Measurements from ENCODE around the gene MBP.
A peak's percentile ranks its signal among the peaks of the same experiment; 100 is the strongest.

Gene MBP

GRCh38 chr18:76963936-76964335 is 168.6 kb downstream of the MBP start:
- Histone ChIP-seq H3K9me3 (ENCODE audit: control insufficient read depth in 1 of 2, low read length in 2 of 2) (no peaks in the 10 kb centered on the region), H3K4me1 (ENCODE audit: control insufficient read depth in 1 of 2, insufficient read depth in 2 of 2, low read length in 2 of 2) (peaks cover 0 to 5% of the 10 kb centered on the region in 2 donors), H3K36me3 (ENCODE audit: control insufficient read depth in 1 of 2, insufficient read depth in 2 of 2, low read length in 2 of 2) (peaks cover 11 to 27% of the 10 kb centered on the region in 2 donors), H3K27ac (ENCODE audit: low read length) (no peak overlapping the region), H3K27me3 (ENCODE audit: low read depth, low read length) (no peaks in the 10 kb centered on the region), H3K4me3 (ENCODE audit: low read depth in 1 of 2, low read length in 2 of 2) (no peak overlapping the region)

GRCh38 chr18:76962851-76963250 is 169.7 kb downstream of the MBP start:
- Histone ChIP-seq H3K4me1 (ENCODE audit: control insufficient read depth in 1 of 2, insufficient read depth in 2 of 2, low read length in 2 of 2) (peaks cover 0 to 5% of the 10 kb centered on the region in 2 donors), H3K9me3 (ENCODE audit: control insufficient read depth in 1 of 2, low read length in 2 of 2) (no peaks in the 10 kb centered on the region), H3K27me3 (ENCODE audit: low read depth, low read length) (no peaks in the 10 kb centered on the region), H3K36me3 (ENCODE audit: control insufficient read depth in 1 of 2, insufficient read depth in 2 of 2, low read length in 2 of 2) (peaks cover 16 to 29% of the 10 kb centered on the region in 2 donors), H3K27ac (ENCODE audit: low read length) (no peak overlapping the region), H3K4me3 (ENCODE audit: low read depth in 1 of 2, low read length in 2 of 2) (no peak overlapping the region)

- peaks cover 30 to 46% of the 10 kb centered on the region in 2 donors for H3K36me3 ChIP-seq (ENCODE audit: control insufficient read depth in 1 of 2, insufficient read depth in 2 of 2, low read length in 2 of 2)
- no peaks in the 10 kb centered on the region for H3K27me3 ChIP-seq (ENCODE audit: low read depth, low read length)
- H3K27ac ChIP-seq (ENCODE audit: low read length) = no peak overlapping the region
- no peak overlapping the region for H3K4me3 ChIP-seq (ENCODE audit: low read depth in 1 of 2, low read length in 2 of 2)
- H3K9me3 ChIP-seq (ENCODE audit: control insufficient read depth in 1 of 2, low read length in 2 of 2) = no peaks in the 10 kb centered on the region
- peaks cover 0 to 5% of the 10 kb centered on the region in 2 donors for H3K4me1 ChIP-seq (ENCODE audit: control insufficient read depth in 1 of 2, insufficient read depth in 2 of 2, low read length in 2 of 2)
Measured at GRCh38 chr18:76960528-76961035, 172.0 kb downstream of the MBP start.

- Histone ChIP-seq H3K9me3 (ENCODE audit: control insufficient read depth in 1 of 2, low read length in 2 of 2) (no peaks in the 10 kb centered on the region), H3K27ac (ENCODE audit: low read length) (no peak overlapping the region), H3K36me3 (ENCODE audit: control insufficient read depth in 1 of 2, insufficient read depth in 2 of 2, low read length in 2 of 2) (peaks cover 32 to 46% of the 10 kb centered on the region in 2 donors), H3K4me1 (ENCODE audit: control insufficient read depth in 1 of 2, insufficient read depth in 2 of 2, low read length in 2 of 2) (peaks cover 0 to 5% of the 10 kb centered on the region in 2 donors), H3K4me3 (ENCODE audit: low read depth in 1 of 2, low read length in 2 of 2) (no peak overlapping the region), H3K27me3 (ENCODE audit: low read depth, low read length) (no peaks in the 10 kb centered on the region)
Measured at GRCh38 chr18:76959605-76960004, 173.0 kb downstream of the MBP start.

GRCh38 chr18:76958692-76959341 is 173.8 kb downstream of the MBP start:
- Histone ChIP-seq H3K4me1 (ENCODE audit: control insufficient read depth in 1 of 2, insufficient read depth in 2 of 2, low read length in 2 of 2) (peaks cover 0 to 12% of the 10 kb centered on the region in 2 donors), H3K4me3 (ENCODE audit: low read depth in 1 of 2, low read length in 2 of 2) (no peak overlapping the region), H3K27ac (ENCODE audit: low read length) (no peak overlapping the region), H3K27me3 (ENCODE audit: low read depth, low read length) (no peaks in the 10 kb centered on the region), H3K36me3 (ENCODE audit: control insufficient read depth in 1 of 2, insufficient read depth in 2 of 2, low read length in 2 of 2) (peaks cover 32 to 46% of the 10 kb centered on the region in 2 donors), H3K9me3 (ENCODE audit: control insufficient read depth in 1 of 2, low read length in 2 of 2) (no peaks in the 10 kb centered on the region)

- no peak overlapping the region for H3K27ac ChIP-seq (ENCODE audit: low read length)
- peaks cover 4 to 20% of the 10 kb centered on the region in 2 donors for H3K4me1 ChIP-seq (ENCODE audit: control insufficient read depth in 1 of 2, insufficient read depth in 2 of 2, low read length in 2 of 2)
- no peaks in the 10 kb centered on the region for H3K9me3 ChIP-seq (ENCODE audit: control insufficient read depth in 1 of 2, low read length in 2 of 2)
- no peaks in the 10 kb centered on the region for H3K27me3 ChIP-seq (ENCODE audit: low read depth, low read length)
- H3K36me3 ChIP-seq (ENCODE audit: control insufficient read depth in 1 of 2, insufficient read depth in 2 of 2, low read length in 2 of 2) = peaks cover 32 to 46% of the 10 kb centered on the region in 2 donors
- H3K4me3 ChIP-seq (ENCODE audit: low read depth in 1 of 2, low read length in 2 of 2) = no peak overlapping the region
Measured at GRCh38 chr18:76957384-76958355, 174.9 kb downstream of the MBP start.

DNA sequence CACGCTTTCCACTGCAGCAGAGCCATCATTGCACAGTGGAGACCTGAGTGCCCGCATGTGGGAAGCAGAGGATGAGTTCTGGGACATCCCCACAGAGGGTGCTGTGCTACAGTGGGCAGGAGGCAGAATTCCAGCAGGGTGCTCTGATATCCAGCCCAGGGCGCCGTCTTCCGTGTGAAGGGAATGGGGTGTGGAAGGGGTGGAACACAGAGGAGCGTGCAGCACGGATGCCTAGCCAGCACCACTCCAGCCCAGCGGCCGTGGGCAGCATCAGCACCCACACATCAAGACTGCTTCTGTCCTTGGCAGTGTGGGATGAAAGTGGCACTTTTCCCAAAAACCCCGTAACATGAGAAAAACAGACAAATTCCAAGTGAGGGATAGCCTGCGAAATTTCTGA is 175.9 kb downstream of the MBP start:
- Histone ChIP-seq H3K36me3 (ENCODE audit: control insufficient read depth in 1 of 2, insufficient read depth in 2 of 2, low read length in 2 of 2) (peaks cover 32 to 46% of the 10 kb centered on the region in 2 donors), H3K27me3 (ENCODE audit: low read depth, low read length) (no peaks in the 10 kb centered on the region), H3K9me3 (ENCODE audit: control insufficient read depth in 1 of 2, low read length in 2 of 2) (no peaks in the 10 kb centered on the region), H3K4me1 (ENCODE audit: control insufficient read depth in 1 of 2, insufficient read depth in 2 of 2, low read length in 2 of 2) (peaks cover 4 to 20% of the 10 kb centered on the region in 2 donors), H3K4me3 (ENCODE audit: low read depth in 1 of 2, low read length in 2 of 2) (no peak overlapping the region), H3K27ac (ENCODE audit: low read length) (no peak overlapping the region)

DNA sequence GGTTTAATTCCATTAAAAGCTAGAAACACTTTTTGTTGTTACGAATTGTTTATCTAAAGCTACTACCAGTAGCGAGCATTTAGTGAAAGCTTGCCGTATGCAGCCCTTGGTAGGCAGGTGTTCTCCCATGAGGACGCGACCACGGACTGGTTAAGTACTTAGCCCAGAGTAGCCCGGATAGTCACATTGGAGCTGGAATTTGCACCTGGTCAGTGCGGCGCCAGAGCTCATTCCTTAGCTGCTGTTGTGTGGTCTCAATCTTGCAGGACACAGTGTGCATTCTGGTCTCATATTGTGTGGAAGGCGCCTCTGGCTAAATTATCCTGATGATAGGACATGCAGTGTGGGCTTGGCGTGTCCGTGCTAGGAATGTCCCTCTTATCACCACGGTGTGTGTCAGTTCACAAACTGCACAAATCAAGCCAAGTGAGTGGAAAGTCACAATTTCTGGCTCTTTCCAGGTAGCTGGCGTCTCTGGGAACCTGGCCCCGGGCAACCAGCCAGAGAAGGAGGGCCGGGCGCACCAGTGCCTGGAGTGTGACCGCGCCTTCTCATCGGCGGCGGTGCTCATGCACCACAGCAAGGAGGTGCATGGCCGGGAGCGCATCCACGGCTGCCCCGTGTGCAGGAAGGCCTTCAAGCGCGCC is 176.9 kb downstream of the MBP start:
- H3K27me3 ChIP-seq (ENCODE audit: low read depth, low read length) = no peaks in the 10 kb centered on the region
- H3K4me1 ChIP-seq (ENCODE audit: control insufficient read depth in 1 of 2, insufficient read depth in 2 of 2, low read length in 2 of 2) = peaks cover 4 to 20% of the 10 kb centered on the region in 2 donors
- H3K27ac ChIP-seq (ENCODE audit: low read length) = no peak overlapping the region
- H3K4me3 ChIP-seq (ENCODE audit: low read depth in 1 of 2, low read length in 2 of 2) = no peak overlapping the region
- no peaks in the 10 kb centered on the region for H3K9me3 ChIP-seq (ENCODE audit: control insufficient read depth in 1 of 2, low read length in 2 of 2)
- peaks cover 37 to 46% of the 10 kb centered on the region in 2 donors for H3K36me3 ChIP-seq (ENCODE audit: control insufficient read depth in 1 of 2, insufficient read depth in 2 of 2, low read length in 2 of 2)

- H3K4me3 ChIP-seq (ENCODE audit: low read depth in 1 of 2, low read length in 2 of 2) = peak overlapping the region; percentile 6 to 26
- H3K36me3 ChIP-seq (ENCODE audit: control insufficient read depth in 1 of 2, insufficient read depth in 2 of 2, low read length in 2 of 2) = peaks cover 30 to 39% of the 10 kb centered on the region in 2 donors
- no peaks in the 10 kb centered on the region for H3K9me3 ChIP-seq (ENCODE audit: control insufficient read depth in 1 of 2, low read length in 2 of 2)
- H3K4me1 ChIP-seq (ENCODE audit: control insufficient read depth in 1 of 2, insufficient read depth in 2 of 2, low read length in 2 of 2) = peaks cover 4 to 15% of the 10 kb centered on the region in 2 donors
- H3K27ac ChIP-seq (ENCODE audit: low read length) = no peak overlapping the region
- H3K27me3 ChIP-seq (ENCODE audit: low read depth, low read length) = no peaks in the 10 kb centered on the region
Measured at GRCh38 chr18:76953583-76954233, 178.9 kb downstream of the MBP start.

DNA sequence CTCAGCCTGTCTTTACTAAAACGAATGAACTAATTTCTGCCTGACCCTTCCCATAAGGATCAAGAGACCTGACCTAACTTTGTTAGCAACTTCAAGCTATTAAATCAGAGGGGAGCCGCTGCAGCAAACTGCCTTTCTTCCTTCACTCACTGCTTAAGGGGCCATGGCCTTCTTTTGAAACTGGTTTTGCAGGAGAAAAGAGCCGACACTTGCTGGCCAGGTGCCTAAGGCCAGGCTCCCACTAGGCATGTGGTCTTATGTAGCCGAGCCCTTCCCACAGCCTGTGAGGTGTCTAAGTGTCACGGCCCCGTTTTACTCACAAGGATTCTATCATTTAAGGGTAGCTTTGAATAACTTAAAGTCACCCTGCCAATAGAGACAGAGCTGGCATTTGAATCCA is 179.4 kb downstream of the MBP start:
- Histone ChIP-seq H3K27ac (ENCODE audit: low read length) (no peak overlapping the region), H3K4me1 (ENCODE audit: control insufficient read depth in 1 of 2, insufficient read depth in 2 of 2, low read length in 2 of 2) (peaks cover 4 to 15% of the 10 kb centered on the region in 2 donors), H3K4me3 (ENCODE audit: low read depth in 1 of 2, low read length in 2 of 2) (peak overlapping the region in 1 of 2 donors; percentile 26), H3K36me3 (ENCODE audit: control insufficient read depth in 1 of 2, insufficient read depth in 2 of 2, low read length in 2 of 2) (peaks cover 31 to 40% of the 10 kb centered on the region in 2 donors), H3K9me3 (ENCODE audit: control insufficient read depth in 1 of 2, low read length in 2 of 2) (no peaks in the 10 kb centered on the region), H3K27me3 (ENCODE audit: low read depth, low read length) (no peaks in the 10 kb centered on the region)
